ENCODE results near the gene RANBP3.

- TF ChIP-seq POLR2AphosphoS5 (IDR thresholded peaks at IDR 0.05) (no peak), CTCF (IDR thresholded peaks at IDR 0.05) (no peak), EP300 (IDR thresholded peaks at IDR 0.05) (no peak)
These were observed 2.6 kb downstream of the RANBP3 start for GRCh38 chr19:5975388-5975728.

Data from upper lobe of left lung (tissue), 4 donors.